ENCODE measurements around the gene YJEFN3. TPM values are rescaled to one million over a fixed set of nuclear protein-coding genes. Genes with fewer than 3 reads are reported as not detected.

YJEFN3 gene
- total RNA-seq, 1 experiment from 2014 or later: 16.6 TPM

GRCh38 chr19:19561946-19562664 is 33.4 kb downstream of the YJEFN3 start:
- Histone ChIP-seq H3K79me1 (ENCODE audit: insufficient read depth, low read depth, low read length, poor library complexity, severe bottlenecking) (no peaks in the 10 kb centered on the region), H4K8ac (replicated peaks; ENCODE audit: insufficient read length, low read depth, low read length) (no peak overlapping the region), H3K4ac (ENCODE audit: low read depth, low read length) (no peak overlapping the region), H3K4me2 (ENCODE audit: insufficient read depth, insufficient read length, low read length) (no peak overlapping the region), H3K27ac (ENCODE audit: insufficient read length, low read depth, low read length) (no peak overlapping the region), H3K23ac (ENCODE audit: insufficient read length, low read depth, low read length) (no peak overlapping the region), H3K23me2 (ENCODE audit: insufficient read length, low read depth, low read length, poor library complexity, severe bottlenecking) (no peaks in the 10 kb centered on the region), H2BK5ac (ENCODE audit: insufficient read length, low read length) (no peak overlapping the region), H3T11ph (ENCODE audit: low read length) (no peak overlapping the region), H2BK120ac (ENCODE audit: low read depth, low read length, poor library complexity, severe bottlenecking) (no peak overlapping the region), H3K4me1 (ENCODE audit: insufficient read depth, low read length) (no peaks in the 10 kb centered on the region; the same call in 1 of the 2 replicates), H4K20me1 (ENCODE audit: control insufficient read depth, insufficient read depth, insufficient read length) (no peaks in the 10 kb centered on the region), H2BK15ac (ENCODE audit: low read depth, low read length) (no peak overlapping the region), H3K79me2 (ENCODE audit: insufficient read depth, low read length) (no peaks in the 10 kb centered on the region), H2AFZ (ENCODE audit: low read length) (no peak overlapping the region), H3K56ac (ENCODE audit: insufficient read length, low read depth, low read length) (no peak overlapping the region), H3K9ac (ENCODE audit: extremely low read depth, insufficient read length, low read length) (no peak overlapping the region), H4K91ac (ENCODE audit: insufficient read length, low read depth, low read length) (no peak overlapping the region), H3K14ac (ENCODE audit: insufficient read depth, low read length) (no peak overlapping the region), H2BK20ac (ENCODE audit: low read depth, low read length, poor library complexity, severe bottlenecking) (no peak overlapping the region), H3K18ac (ENCODE audit: insufficient read length, low read depth, low read length) (no peak overlapping the region), H2BK12ac (ENCODE audit: insufficient read length, low read depth, low read length) (no peak overlapping the region), H2AK5ac (ENCODE audit: insufficient read length, low read length) (no peak overlapping the region), H3K9me3 (ENCODE audit: control insufficient read depth, low read depth, low read length) (no peaks in the 10 kb centered on the region), H4K5ac (ENCODE audit: insufficient read length, low read depth, low read length) (no peak overlapping the region), H3K27me3 (ENCODE audit: insufficient read depth, low read length) (no peaks in the 10 kb centered on the region)
- no peak for DNase-seq
- no peak overlapping the region; a peak in 1 of 5 replicates for H3K4me3 Mint-ChIP-seq
- peaks cover 5 to 9% of the 10 kb centered on the region in 2 experiments for H3K4me1 Mint-ChIP-seq
- WGBS (ENCODE audit: extremely low coverage, insufficient read length, low lambda C conversion rate): no CpG with 5 or more reads among the region's 26 CpGs
- H3K9me3 Mint-ChIP-seq: no peaks in the 10 kb centered on the region
- peak overlapping the region in 1 of 3 experiments; percentile 64; a peak in 2 of 7 replicates for H3K27ac Mint-ChIP-seq
- H3K27me3 Mint-ChIP-seq (ENCODE audit: low read depth): no peaks in the 10 kb centered on the region
- peaks cover 0 to 8% (median 8%) of the 10 kb centered on the region in 3 experiments; a peak in 6 of 7 replicates for H3K36me3 Mint-ChIP-seq (ENCODE audit: insufficient read depth in 1 of 3, low read depth in 3 of 3)
- no peak for TF ChIP-seq CTCF (conservative IDR thresholded peaks at IDR 0.05)

Measured in H9 (cell line).